Measurements from ENCODE around the gene PLEKHG7.

GRCh38 chr12:92814584-92814983, 111.8 kb downstream of the PLEKHG7 start:
- TF ChIP-seq SIN3A (IDR thresholded peaks at IDR 0.05; ENCODE audit: borderline replicate concordance, insufficient read depth, low read length): no peak
- TF ChIP-seq REST (IDR thresholded peaks at IDR 0.05; ENCODE audit: insufficient read depth in 1 of 2, low read depth in 2 of 2, low read length in 2 of 2): no peak
- no peak for TF ChIP-seq POLR2AphosphoS5 (IDR thresholded peaks at IDR 0.05; ENCODE audit: low read depth, low read length)
- no peak for TF ChIP-seq TAF1 (IDR thresholded peaks at IDR 0.05; ENCODE audit: borderline replicate concordance, insufficient read depth, low read length)
- TF ChIP-seq FOXP2 (optimal IDR thresholded peaks at IDR 0.05; ENCODE audit: borderline replicate concordance, extremely low read depth, extremely low read length, insufficient read depth): no peak
